NCI-H1092 (cell line): ENCODE results near the gene MFF.

Source experiments
- DNase-seq: peaks from one replicate; lab custom pipeline; 2025; lab: John Stamatoyannopoulos, UW

Gene MFF

GRCh38 chr2:227324995-227325838 lies at the start of gene MFF:
Gene MFF, plus strand, starts transcription at chr2:227325251. Its CDS starts 5,415 bp downstream, at chr2:227330666.
- peak; percentile 88 for DNase-seq

GRCh38 chr2:227280895-227281294 lies 44.2 kb upstream of the MFF start:
- DNase-seq = no peak

GRCh38 chr2:227285741-227286236 lies 39.3 kb upstream of the MFF start:
- DNase-seq = no peak

- no peak for DNase-seq
Observed at GRCh38 chr2:227287771-227288170, 37.3 kb upstream of the MFF start.

GRCh38 chr2:227292314-227292713 lies 32.7 kb upstream of the MFF start:
- DNase-seq = no peak

- no peak for DNase-seq
Observed at GRCh38 chr2:227293531-227293930, 31.5 kb upstream of the MFF start.

GRCh38 chr2:227295806-227296205 lies 29.2 kb upstream of the MFF start:
- no peak for DNase-seq

- DNase-seq = no peak
Observed at GRCh38 chr2:227296671-227297405, 28.2 kb upstream of the MFF start.

GRCh38 chr2:227301523-227301922 lies 23.5 kb upstream of the MFF start:
- no peak for DNase-seq

GRCh38 chr2:227308784-227309183 lies 16.3 kb upstream of the MFF start:
- DNase-seq = no peak

GRCh38 chr2:227310756-227311110 lies 14.3 kb upstream of the MFF start:
- DNase-seq = no peak

GRCh38 chr2:227311861-227312506 lies 13.1 kb upstream of the MFF start:
- no peak for DNase-seq

GRCh38 chr2:227312579-227312978 lies 12.5 kb upstream of the MFF start:
- no peak for DNase-seq

- DNase-seq = no peak
Observed at GRCh38 chr2:227313310-227313709, 11.7 kb upstream of the MFF start.

GRCh38 chr2:227317834-227318233 lies 7.2 kb upstream of the MFF start:
- no peak for DNase-seq

GRCh38 chr2:227320305-227321094 lies 4.6 kb upstream of the MFF start:
- DNase-seq = no peak

- DNase-seq = no peak
Observed at GRCh38 chr2:227322530-227323205, 2.4 kb upstream of the MFF start.

GRCh38 chr2:227323818-227324217 lies 1.2 kb upstream of the MFF start:
- no peak for DNase-seq

- no peak for DNase-seq
Observed at GRCh38 chr2:227324642-227324994, 433 bp upstream of the MFF start.

- no peak for DNase-seq
Observed at GRCh38 chr2:227325839-227326195, 766 bp downstream of the MFF start.

- DNase-seq = no peak
Observed at GRCh38 chr2:227326783-227327182, 1.7 kb downstream of the MFF start.

- no peak for DNase-seq
Observed at GRCh38 chr2:227335713-227336112, 10.7 kb downstream of the MFF start.
